Stimulated activated CD4-positive, alpha-beta T cell treated with anti-CD3 and anti-CD28 coated beads, Interleukin-2, amount 100 ng/mL, for 24 hours (primary cell): Measurements from ENCODE around the gene GPR83.
"Not testable (repeated sequence)": the region's sequence is repeated elsewhere in the genome, so short reads cannot be mapped to it uniquely, and the experiment has no call there.

ENCODE experiments used
- DNase-seq, 2 donors: peaks; one replicate each; pipeline ENCODE4 v3.0.0-alpha.2; 2020

GPR83 gene

DNA sequence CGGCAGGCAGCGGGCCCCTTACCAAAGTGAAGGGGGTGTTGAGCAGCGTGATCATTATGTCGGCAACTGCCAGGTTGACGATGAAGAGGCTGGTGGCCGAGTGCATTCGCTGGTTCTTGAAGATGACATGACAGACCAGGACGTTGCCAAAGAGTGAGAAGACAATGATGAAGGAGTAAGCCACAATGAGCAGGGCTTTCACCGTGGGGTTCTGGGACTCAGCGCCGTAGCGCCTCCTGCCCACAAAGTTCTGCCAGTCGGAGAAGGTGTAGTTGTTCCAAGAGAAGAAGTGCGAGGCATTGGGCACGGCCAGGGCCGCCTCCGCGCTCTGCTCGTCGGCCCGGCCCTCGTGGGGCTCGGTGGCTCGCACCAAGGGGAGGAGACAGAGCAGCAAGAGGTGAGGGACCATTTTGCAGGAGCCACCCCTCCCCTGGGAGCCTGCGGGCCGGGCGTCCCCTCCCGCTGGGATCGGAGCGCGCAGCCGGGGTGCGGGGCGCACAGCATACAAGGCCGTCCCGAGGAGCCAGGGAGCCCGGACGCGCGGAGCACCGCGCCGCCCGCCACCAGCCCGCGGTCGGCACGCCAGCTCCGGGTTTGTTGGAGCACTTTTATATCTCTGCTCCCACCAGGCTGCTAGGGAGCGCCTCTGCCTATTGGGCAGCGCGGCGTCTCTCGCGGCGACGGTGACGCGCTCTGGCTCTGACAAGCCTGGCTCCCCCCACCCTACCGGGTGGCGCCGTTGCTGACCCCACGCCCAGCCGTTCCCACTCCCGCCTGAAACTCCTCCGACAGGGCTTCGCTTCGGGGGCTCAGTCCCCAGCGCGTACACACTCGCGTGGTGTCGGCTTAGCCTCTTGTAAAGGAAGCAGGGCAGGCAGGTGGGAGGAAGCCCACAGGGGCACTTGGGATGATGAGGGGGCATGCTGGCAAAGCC, at the start of gene GPR83:
TSS of gene GPR83 (minus strand) at position 581 of the 934 bp plus-strand sequence. CDS start at position 409, 172 bp downstream.
- no peak for DNase-seq

DNA sequence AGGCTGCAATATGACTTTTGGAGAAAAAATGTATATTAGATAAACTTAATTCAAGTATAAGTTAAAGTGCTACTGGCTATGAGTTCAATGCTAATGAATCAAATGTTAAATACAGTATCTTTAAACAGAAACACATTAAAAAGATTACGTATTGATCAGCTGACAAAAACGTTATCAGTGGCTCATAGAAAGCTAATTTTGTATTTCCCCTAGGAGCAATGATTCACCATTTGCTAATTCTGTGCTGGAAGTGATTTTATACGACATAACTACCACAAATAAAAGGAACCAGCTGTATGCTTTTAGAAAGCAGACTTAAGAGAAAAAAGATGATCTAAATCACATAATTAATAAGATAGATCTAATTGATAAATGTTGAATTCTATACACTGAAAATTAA, 48.8 kb upstream of the GPR83 start:
- DNase-seq, result no peak

- no peak for DNase-seq
These were observed 48.2 kb upstream of the GPR83 start for GRCh38 chr11:94449437-94449836.

- no peak for DNase-seq
These were observed 47.8 kb upstream of the GPR83 start for GRCh38 chr11:94449029-94449428.

GRCh38 chr11:94447149-94447548, 45.9 kb upstream of the GPR83 start:
- DNase-seq, result no peak

DNA sequence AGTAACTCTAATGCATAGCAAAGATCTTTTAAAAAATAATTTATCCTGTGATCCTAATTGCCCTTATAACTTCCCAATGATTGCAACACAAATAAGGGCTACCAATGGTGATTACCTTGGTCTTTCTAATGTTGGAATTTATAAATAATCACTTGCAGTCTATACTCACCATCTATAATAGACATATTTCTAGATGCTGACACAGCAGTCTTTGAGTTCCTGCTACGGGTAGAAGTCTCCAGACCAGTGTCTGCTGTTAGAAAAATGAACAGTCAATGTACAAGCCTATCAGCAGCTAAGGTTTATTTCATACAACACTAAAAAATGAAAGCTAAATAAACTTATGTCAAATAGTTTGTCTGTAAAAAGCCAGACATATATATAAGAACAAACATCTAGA, 44.4 kb upstream of the GPR83 start:
- no peak for DNase-seq

DNA sequence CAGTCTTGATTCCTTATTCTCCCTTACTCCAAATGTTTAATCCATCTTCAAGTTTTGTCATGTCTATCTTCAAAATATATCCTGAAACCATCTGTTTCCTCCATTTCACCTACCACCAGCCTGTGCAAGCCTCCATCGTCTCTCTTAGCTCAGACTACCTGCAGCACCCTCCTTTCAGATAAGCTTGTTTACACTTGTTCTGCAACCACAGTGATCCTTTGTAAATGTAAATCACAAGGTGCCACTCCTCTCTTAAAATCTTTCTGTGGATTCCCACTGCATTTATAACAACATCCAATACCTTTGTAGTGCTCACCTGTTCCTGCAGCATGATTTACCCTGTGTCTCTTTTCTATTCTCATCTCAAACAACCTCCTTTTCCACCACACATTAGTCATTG, 31.8 kb upstream of the GPR83 start:
- DNase-seq, result no peak

DNA sequence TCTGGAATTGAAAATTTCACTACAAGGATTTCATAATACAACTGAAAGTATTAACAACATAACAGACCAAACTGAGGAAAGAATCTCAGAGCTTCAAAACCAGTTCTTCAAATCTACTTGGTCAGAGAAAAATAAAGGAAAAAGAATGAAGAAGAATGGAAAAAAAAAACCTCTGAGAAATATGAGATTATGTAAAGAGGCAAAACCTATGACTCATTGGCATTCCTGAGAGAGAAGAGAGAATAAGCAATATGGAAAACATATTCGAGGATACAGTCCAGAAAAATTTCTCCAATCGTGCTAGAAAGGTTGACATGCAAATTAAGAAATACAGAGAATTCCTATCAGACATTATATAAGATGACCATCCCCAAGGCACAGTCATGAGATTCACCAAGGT, 23.4 kb upstream of the GPR83 start:
- no peak for DNase-seq

GRCh38 chr11:94424011-94424410, 22.8 kb upstream of the GPR83 start:
- DNase-seq, result no peak

- no peak for DNase-seq
These were observed 22.3 kb upstream of the GPR83 start for GRCh38 chr11:94423507-94423906.

DNA sequence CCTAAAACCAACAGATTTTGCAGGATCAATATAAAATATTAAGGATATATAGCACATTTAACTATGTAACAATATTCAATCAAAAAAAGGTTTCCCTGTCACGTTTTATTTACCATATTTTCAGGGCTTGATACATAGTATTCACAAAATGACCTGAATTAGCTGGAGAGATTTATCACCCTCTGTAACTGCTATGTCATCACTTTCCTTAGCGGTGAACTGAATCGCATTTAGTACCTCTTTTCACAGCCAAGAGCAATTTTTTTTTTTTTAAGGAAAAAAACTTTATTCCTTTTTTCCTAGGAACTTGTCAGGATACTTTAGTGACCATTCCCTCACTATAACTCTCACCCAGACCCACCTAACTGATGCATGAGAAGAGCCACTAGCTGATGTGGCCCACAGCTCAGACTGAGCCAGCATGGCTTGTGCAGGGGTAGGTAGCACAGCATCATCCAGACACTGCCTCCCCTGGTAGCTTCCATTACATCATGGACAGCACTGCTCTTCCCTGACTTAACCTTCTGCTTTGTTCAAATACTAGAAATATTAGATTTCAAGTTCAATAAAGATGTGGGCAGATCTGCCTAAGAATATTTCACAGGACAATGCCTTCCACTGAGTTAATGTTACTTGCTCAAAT, 17.0 kb upstream of the GPR83 start:
- no peak for DNase-seq

GRCh38 chr11:94417386-94417987, 16.3 kb upstream of the GPR83 start:
- DNase-seq, result no peak

DNA sequence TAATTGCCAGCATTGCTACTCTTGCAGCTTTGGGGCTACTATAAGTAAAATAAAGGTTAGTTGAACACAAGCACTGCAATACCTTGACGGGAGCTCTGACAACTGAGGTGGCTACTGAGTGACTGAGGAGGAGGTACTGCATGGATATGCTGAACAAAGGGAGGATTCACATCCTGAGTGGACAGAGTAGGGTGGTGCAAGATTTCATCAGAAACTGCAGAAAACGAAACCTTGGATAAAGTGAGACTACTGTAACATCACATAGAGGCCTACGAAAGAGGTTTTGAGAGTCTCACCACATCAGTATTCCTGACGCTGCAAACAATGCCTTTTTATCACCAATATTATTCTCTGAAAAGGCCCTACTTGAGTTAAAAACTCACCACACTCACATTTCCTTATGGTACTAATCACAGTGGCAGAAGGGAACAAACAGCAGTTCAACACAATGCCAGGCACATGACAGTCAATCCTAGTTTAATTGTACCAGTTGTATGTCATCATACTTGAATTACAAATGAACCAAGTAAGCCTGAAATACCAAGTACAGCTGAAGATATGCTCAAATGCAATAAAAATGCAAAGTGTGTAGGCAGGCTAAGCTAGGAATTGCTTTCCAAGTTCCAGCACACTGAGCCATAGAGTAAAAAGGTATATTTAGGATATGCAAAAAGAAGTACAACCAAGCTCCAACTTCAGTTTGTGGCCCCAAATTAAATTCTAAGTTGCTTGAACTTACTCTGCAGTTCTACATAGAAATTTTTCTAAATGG, 4.0 kb upstream of the GPR83 start:
- DNase-seq, result no peak

GRCh38 chr11:94402355-94402754, 1.1 kb upstream of the GPR83 start:
- no peak for DNase-seq

DNA sequence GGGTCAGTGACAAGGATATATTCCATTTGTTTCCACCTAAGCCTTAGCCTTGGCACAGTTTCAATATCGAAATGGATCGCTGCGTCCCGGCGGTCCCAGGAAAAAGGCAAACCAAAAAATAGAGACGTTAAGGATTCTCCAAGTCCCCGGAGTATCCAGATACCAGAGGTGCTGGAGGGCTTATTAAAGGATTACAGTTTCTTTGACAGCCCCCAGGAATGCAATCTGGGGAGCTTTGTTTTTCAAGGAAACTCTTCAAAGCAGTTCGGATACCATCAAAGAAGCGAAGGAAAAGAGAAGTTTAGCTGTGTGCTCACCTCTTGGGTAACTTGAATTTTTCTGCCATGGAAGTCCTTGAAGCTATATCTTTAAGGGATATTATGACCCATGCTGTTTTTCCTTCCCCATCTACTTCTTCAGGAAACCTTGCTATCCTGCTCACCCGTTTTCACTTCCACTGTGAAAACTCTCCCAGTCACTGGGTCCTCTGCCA, 600 bp upstream of the GPR83 start:
- no peak for DNase-seq

DNA sequence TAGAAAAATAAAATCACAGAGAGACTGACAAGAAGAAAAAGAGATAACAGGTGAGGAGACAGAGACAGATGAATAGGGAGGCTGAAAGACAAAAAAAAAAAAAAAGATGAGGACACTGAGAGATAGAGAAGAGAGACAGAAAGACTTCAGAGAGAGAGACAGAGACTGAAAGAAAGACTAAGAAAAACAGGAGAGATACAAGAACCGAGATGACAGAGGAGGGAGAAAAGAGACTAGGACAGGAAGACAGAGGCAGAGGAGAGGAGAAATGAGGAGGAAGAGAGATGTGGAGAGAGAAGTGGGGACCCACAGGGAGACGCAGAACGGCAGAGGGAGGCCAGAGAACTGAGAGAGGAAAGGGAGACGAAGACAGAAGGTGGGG, 771 bp downstream of the GPR83 start:
- DNase-seq, result no peak

DNA sequence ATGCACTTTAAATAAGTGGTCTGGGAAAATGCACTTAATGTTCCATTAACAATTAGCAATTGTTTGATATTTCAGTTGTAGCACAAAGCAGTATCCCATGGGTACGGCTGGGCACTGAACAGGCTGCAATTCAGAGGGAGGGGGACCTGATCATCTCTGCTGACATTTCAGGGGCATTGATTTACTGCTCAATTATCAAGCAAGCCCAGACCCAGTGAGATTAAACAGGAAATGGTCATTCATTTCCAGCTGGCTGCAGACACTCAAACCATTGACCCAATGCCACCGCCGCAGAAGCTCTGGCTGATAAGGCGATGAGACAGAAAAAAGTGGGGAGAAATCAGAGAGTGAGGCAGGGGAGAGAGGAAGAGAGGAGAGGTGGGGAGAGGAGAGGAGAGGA, 1.2 kb downstream of the GPR83 start:
- DNase-seq, result no peak

- DNase-seq, result no peak
These were observed 3.1 kb downstream of the GPR83 start for GRCh38 chr11:94398101-94398500.

- DNase-seq, result no peak
These were observed 4.9 kb downstream of the GPR83 start for GRCh38 chr11:94396282-94396681.

GRCh38 chr11:94391937-94392336, 9.3 kb downstream of the GPR83 start:
- DNase-seq, result not testable (repeated sequence)

DNA sequence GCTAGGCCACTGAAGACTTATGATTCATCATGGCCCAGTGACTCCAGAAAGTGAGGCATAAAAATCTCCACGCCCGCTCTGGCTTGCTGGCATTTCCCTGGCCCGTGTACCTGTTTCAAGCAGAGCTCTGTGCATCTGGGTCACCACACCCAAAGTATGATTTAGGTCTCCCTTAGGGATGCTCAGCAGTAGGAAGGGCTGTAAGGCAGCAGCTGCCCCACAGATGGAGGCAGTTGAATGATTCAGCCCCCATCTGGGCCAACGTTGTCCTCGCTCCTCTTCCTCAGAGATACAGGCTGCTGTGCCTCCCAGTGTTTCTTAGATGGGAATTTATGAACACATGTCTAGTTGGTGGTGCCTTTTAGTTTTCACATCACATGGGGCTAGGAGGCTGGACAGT, 21.6 kb downstream of the GPR83 start:
- DNase-seq, result no peak

DNA sequence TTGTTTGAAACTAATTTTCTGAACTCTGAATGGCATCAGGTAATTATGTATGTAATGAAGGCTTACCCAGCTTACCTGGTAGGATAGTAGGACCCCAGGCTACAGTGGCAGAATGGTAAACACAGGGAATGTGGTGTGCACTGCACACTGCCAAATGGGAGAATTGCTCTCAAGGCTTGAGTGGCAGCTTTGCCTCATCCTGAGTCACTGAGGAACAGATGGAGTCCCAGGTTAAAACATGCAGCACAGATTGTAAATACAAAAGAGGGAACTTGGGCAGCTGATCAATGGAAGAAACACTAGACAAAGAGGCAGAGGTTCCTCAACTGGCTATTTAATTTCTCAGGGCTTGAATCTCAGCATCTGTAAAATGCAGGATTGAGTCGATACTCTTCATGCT, 24.4 kb downstream of the GPR83 start:
- DNase-seq, result no peak

DNA sequence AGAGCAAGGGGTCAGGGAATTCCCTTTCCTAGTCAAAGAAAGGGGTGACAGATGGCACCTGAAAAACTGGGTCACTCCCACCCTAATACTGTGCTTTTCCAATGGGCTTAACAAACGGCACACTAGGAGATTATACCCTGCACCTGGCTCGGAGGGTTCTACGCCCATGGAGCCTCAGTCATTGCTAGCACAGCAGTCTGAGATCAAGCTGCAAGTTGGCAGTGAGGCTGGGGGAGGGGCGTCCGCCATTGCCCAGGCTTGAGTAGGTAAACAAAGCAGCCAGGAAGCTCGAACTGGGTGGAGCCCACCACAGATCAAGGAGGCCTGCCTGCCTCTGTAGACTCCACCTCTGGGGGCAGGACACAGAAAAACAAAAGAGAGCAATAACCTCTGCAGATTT, 30.6 kb downstream of the GPR83 start:
- DNase-seq, result not testable (repeated sequence)
